Measurements from ENCODE around the gene SLITRK1. TPM values are rescaled to one million over a fixed set of nuclear protein-coding genes. Genes with fewer than 3 reads are reported as not detected.

SLITRK1 gene
- total and polyA plus RNA-seq, 9 of the 15 experiments (the other 6 are each of a cell fraction or from before 2014, with no cell fraction given) = not detected

DNA sequence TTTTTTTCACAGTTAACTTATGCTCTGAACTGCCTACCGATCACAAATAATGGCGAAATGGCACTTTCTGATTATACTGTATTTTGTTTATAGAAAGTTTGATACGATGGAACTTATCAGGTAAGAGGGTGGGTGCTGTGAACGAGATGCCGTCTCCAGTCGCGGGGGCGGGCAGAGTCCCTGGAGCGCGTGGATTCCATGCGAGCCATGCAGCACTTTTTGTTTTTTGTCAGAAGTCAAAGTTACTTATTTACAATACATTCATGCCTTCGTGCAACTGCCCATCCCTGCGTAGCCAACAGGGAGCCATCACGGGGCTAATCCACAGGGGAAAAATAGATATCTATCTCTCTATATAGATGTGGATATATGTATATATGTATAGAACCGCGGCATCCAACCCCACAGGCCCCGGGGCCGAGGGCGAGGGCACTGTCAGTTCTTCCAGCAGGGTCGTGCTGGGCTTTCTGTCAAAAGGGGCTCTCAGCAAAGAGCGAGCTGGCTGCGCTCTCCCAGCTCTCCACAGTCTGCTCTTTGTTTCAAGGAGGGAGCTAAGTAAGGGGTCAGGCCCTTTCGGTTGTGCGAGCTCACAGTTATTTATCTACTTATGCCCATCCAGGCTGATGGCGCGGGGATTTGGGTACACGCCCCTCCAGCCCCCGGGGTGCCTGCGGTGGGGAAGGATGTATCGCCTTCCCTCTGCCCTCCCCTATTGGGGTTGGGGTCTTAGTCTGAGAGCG, 3.4 kb downstream of the SLITRK1 start:
- Histone ChIP-seq H3K27me3 (ENCODE audit: control insufficient read depth in 2 of 2, insufficient read depth in 2 of 2, low read length in 2 of 2) (no peaks in the 10 kb centered on the region), H3K27ac (ENCODE audit: extremely low read depth, low read depth, low read length) (no peak overlapping the region), H3K4me1 (replicated peaks in 1 of 2; ENCODE audit: control insufficient read depth in 2 of 2, insufficient read depth in 2 of 2, low read length in 2 of 2) (no peaks in the 10 kb centered on the region), H3K9me3 (replicated peaks; ENCODE audit: control insufficient read depth, insufficient read depth, low read depth, low read length) (no peaks in the 10 kb centered on the region), H2AFZ (ENCODE audit: low read depth, low read length) (no peak overlapping the region), H4K20me1 (replicated peaks; ENCODE audit: control insufficient read depth, insufficient read depth, low read length) (no peaks in the 10 kb centered on the region), H3K9ac (ENCODE audit: insufficient read depth in 1 of 2, low read depth in 2 of 2, low read length in 2 of 2) (no peak overlapping the region), H3K9me1 (ENCODE audit: control insufficient read depth, insufficient read depth, low read length) (no peaks in the 10 kb centered on the region), H3K4me3 (no peak overlapping the region), H3K4me2 (ENCODE audit: insufficient read depth, low read length) (no peak overlapping the region), H3K79me2 (ENCODE audit: control insufficient read depth, insufficient read depth, low read length) (no peaks in the 10 kb centered on the region), H3K36me3 (ENCODE audit: control insufficient read depth, insufficient read depth, low read length) (no peaks in the 10 kb centered on the region)
- intact Hi-C loops (cut with micrococcal nuclease) = no loop called here
- BruUV-seq (replicated peaks) = no TSS peak
- no peak for TF ChIP-seq ZFP36 (IDR thresholded peaks at IDR 0.05; ENCODE audit: low read depth, low read length, partially characterized antibody)
- TF ChIP-seq COPS2 (conservative IDR thresholded peaks at IDR 0.05) = no peak
- no peak for TF ChIP-seq ESRRA (IDR thresholded peaks at IDR 0.05; ENCODE audit: borderline replicate concordance, low read depth)
- TF ChIP-seq SRSF1 (IDR thresholded peaks at IDR 0.05; ENCODE audit: low read depth, low read length) = no peak
- no peak for TF ChIP-seq HNRNPL (IDR thresholded peaks at IDR 0.05; ENCODE audit: low read depth, low read length)
- no peak for TF ChIP-seq MAFG (tag; conservative IDR thresholded peaks at IDR 0.05)
- TF ChIP-seq MTA1 (IDR thresholded peaks at IDR 0.05; ENCODE audit: borderline replicate concordance) = no peak
- TF ChIP-seq ZNF253 (CRISPR knock-in tag; conservative IDR thresholded peaks at IDR 0.05) = no peak
- TF ChIP-seq RNF2 (IDR thresholded peaks at IDR 0.05) = no peak
- TF ChIP-seq BCL6 (CRISPR knock-in tag; IDR thresholded peaks at IDR 0.05) = no peak
- no peak for TF ChIP-seq HNRNPLL (IDR thresholded peaks at IDR 0.05; ENCODE audit: low read depth, low read length, poor library complexity, severe bottlenecking)
- no peak for TF ChIP-seq ZNF551 (CRISPR knock-in tag; IDR thresholded peaks at IDR 0.05)
- no peak for TF ChIP-seq ZNF75A (CRISPR knock-in tag; IDR thresholded peaks at IDR 0.05)
- TF ChIP-seq, protein P1, sequence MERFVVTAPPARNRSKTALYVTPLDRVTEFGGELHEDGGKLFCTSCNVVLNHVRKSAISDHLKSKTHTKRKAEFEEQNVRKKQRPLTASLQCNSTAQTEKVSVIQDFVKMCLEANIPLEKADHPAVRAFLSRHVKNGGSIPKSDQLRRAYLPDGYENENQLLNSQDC (CRISPR knock-in tag; IDR thresholded peaks at IDR 0.05) = no peak
- no peak for TF ChIP-seq ZKSCAN8 (CRISPR knock-in tag; IDR thresholded peaks at IDR 0.05)
- TF ChIP-seq POLR2H (tag; IDR thresholded peaks at IDR 0.05; ENCODE audit: low read depth) = no peak
- TF ChIP-seq MEF2A (IDR thresholded peaks at IDR 0.05; ENCODE audit: control insufficient read depth, low read depth, low read length) = no peak
- no peak for TF ChIP-seq ZNF347 (CRISPR knock-in tag; IDR thresholded peaks at IDR 0.05; ENCODE audit: low read depth)
- TF ChIP-seq THRAP3 (IDR thresholded peaks at IDR 0.05; ENCODE audit: borderline replicate concordance) = no peak
- in situ Hi-C loops (cut with MboI) = no loop called here
- no peak for FAIRE-seq
- ChIA-PET CTCF (ENCODE audit: low intra/inter-chr PET ratio) (no interaction called here), POLR2A (no interaction called here)
- no peak for ATAC-seq
- no peak for DNase-seq (ENCODE audit: extremely low read depth in 1 of 4, low spot score in 3 of 4)
- 0% methylated on average over 7 of the region's 31 CpGs for WGBS (ENCODE audit: insufficient coverage, low coverage, missing lambda C conversion rate)
